Suprapubic skin (tissue), 4 donors: ENCODE results near the gene MGP. TPM values are rescaled to one million over a fixed set of nuclear protein-coding genes. Genes with fewer than 3 reads are reported as not detected.

Source experiments
- DNase-seq, 2 donors: peaks; one replicate each; pipeline ENCODE4 v3.0.0-alpha.2; 2019; ENCODE audit warnings: low spot score in 2 of 2
- H3K27ac ChIP-seq: fragments of 200-600 bp; sonication (generic); one replicate; pipeline ENCODE4 v1.5.1; 2019
- H3K27me3 ChIP-seq: fragments of 200-600 bp; sonication (generic); one replicate; pipeline ENCODE4 v1.5.1; 2019
- H3K36me3 ChIP-seq: fragments of 200-600 bp; sonication (generic); one replicate; pipeline ENCODE4 v1.5.1; 2019
- H3K4me1 ChIP-seq: fragments of 200-600 bp; sonication (generic); one replicate; pipeline ENCODE4 v1.5.1; 2019
- H3K4me3 ChIP-seq: fragments of 200-600 bp; sonication (generic); one replicate; pipeline ENCODE4 v1.5.1; 2019; ENCODE audit warnings: mild to moderate bottlenecking
- H3K9me3 ChIP-seq: fragments of 200-600 bp; sonication (generic); one replicate; pipeline ENCODE4 v1.5.1; 2019
- EP300 ChIP-seq: sonication (generic); formaldehyde crosslinking; IDR thresholded peaks from one replicate; pipeline ENCODE4 v1.6.1; 2017; ENCODE audit warnings: antibody characterized with exemption
- POLR2A ChIP-seq, 2 donors: fragments of 450-650 bp; IDR thresholded peaks; one replicate each; pipeline ENCODE4 v1.6.1; 2017; ENCODE audit warnings: antibody characterized with exemption in 2 of 2, mild to moderate bottlenecking in 2 of 2, moderate library complexity in 2 of 2
- POLR2AphosphoS5 ChIP-seq, 3 donors: sonication (generic); formaldehyde crosslinking; IDR thresholded peaks; one replicate each; pipeline ENCODE4 v1.6.1; 2017; ENCODE audit warnings: antibody characterized with exemption in 3 of 3
- whole genome bisulfite sequencing: methylation state at CpG from one replicate; pipeline ENCODE4 v1.1.5; 2018; 5-methylcytosine and 5-hydroxymethylcytosine counted together
- total RNA-seq, 4 donors: library from RNA; depleted of rRNA; stranded (reverse); fragments of >200 nt; gene quantifications; one replicate each; pipeline ENCODE4 v1.1.0, GENCODE V29; 2016
- TF ChIP-seq, protein P1 (sequence below), 2 donors: fragments of 200-600 bp in 1 of 2; fragments of 450-650 bp in 1 of 2; sonication (generic) in 1 of 2; IDR thresholded peaks; one replicate each; pipeline ENCODE4 v1.5.1; 2016 to 2019; ENCODE audit warnings: antibody characterized with exemption in 2 of 2, mild to moderate bottlenecking in 1 of 2, moderate library complexity in 1 of 2

MGP gene
- total RNA-seq, 4 donors from 2014 or later: 43.5 to 135 (median 58.3) TPM

- no peaks in the 10 kb centered on the region for H3K9me3 ChIP-seq
- TF ChIP-seq, protein P1, sequence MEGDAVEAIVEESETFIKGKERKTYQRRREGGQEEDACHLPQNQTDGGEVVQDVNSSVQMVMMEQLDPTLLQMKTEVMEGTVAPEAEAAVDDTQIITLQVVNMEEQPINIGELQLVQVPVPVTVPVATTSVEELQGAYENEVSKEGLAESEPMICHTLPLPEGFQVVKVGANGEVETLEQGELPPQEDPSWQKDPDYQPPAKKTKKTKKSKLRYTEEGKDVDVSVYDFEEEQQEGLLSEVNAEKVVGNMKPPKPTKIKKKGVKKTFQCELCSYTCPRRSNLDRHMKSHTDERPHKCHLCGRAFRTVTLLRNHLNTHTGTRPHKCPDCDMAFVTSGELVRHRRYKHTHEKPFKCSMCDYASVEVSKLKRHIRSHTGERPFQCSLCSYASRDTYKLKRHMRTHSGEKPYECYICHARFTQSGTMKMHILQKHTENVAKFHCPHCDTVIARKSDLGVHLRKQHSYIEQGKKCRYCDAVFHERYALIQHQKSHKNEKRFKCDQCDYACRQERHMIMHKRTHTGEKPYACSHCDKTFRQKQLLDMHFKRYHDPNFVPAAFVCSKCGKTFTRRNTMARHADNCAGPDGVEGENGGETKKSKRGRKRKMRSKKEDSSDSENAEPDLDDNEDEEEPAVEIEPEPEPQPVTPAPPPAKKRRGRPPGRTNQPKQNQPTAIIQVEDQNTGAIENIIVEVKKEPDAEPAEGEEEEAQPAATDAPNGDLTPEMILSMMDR (IDR thresholded peaks at IDR 0.05): no peak
- TF ChIP-seq POLR2AphosphoS5 (IDR thresholded peaks at IDR 0.05): no peak
- TF ChIP-seq POLR2A (IDR thresholded peaks at IDR 0.05): no peak
- no peak for TF ChIP-seq EP300
- H3K27me3 ChIP-seq: no peaks in the 10 kb centered on the region
- H3K36me3 ChIP-seq: no peaks in the 10 kb centered on the region
- WGBS: 94% methylated on average over 3 of the region's 3 CpGs
- no peak for DNase-seq
- no peaks in the 10 kb centered on the region for H3K4me1 ChIP-seq
- no peak overlapping the region for H3K4me3 ChIP-seq
- H3K27ac ChIP-seq: no peak overlapping the region
Observed at GRCh38 chr12:14868916-14869506, 16.6 kb downstream of the MGP start.

- TF ChIP-seq, protein P1 (IDR thresholded peaks at IDR 0.05): no peak
- TF ChIP-seq EP300 (no peak), POLR2A (IDR thresholded peaks at IDR 0.05) (no peak), POLR2AphosphoS5 (IDR thresholded peaks at IDR 0.05) (no peak)
- peaks cover 11% of the 10 kb centered on the region for H3K9me3 ChIP-seq
- no peaks in the 10 kb centered on the region for H3K36me3 ChIP-seq
- no peak overlapping the region for H3K27ac ChIP-seq
- no peak overlapping the region for H3K4me3 ChIP-seq
- DNase-seq: no peak
- no peaks in the 10 kb centered on the region for H3K27me3 ChIP-seq
- no peaks in the 10 kb centered on the region for H3K4me1 ChIP-seq
Observed at GRCh38 chr12:14860490-14860889, 25.2 kb downstream of the MGP start.

DNA sequence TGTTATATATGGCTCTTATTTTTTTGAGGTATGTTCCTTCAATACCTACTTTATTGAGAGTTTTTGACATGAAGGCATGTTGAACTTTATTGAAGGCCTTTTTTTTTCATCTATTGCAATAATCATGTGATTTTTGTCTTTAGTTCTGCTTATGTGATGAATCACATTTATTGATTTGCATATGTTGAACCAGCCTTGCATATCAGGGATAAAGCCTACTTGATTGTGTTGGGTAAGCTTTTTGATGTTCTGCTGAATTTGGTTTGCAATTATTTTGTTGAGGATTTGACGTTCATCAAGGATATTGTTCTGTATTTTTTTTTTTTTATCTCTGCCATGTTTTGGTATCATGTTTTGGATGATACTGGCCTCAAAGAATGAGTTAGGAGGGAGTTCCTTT, 27.1 kb downstream of the MGP start:
- WGBS: 100% methylated on average over 1 of the region's 1 CpG

DNA sequence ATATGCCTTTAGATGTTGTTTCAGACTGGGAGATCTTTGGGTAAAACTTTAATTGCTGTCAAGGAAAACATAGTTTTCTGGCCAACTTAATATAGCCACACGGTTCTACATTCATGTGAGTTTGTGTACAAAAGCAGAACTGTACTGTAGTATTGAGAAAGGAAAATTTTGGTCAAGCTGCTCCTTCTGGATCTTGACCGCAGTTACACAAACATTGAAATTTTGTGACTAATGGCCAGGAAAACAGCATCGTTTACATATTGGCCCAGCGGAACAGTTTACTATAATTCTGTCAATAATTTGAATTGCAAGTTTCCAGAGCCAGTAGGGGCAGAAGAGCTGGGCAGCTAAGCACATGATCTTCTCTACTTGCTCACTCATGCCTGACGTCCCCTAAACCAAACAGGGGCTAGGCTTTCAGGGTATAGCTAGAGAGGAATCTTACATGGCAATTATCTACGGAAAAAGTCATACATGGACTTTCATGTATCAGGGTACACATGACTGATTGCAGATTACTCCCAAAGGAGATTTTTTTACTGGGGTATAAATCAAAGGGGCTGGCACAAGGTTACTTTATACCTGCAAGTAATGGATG, 31.0 kb downstream of the MGP start:
- H3K27ac ChIP-seq: no peak overlapping the region

More for the DNA sequence above, 27.1 kb downstream of the MGP start:
- no peak overlapping the region for H3K27ac ChIP-seq
- no peaks in the 10 kb centered on the region for H3K36me3 ChIP-seq
- H3K27me3 ChIP-seq: no peaks in the 10 kb centered on the region
- no peak overlapping the region for H3K4me3 ChIP-seq
- H3K9me3 ChIP-seq: peaks cover 11% of the 10 kb centered on the region
- no peak for TF ChIP-seq EP300
- TF ChIP-seq POLR2AphosphoS5 (IDR thresholded peaks at IDR 0.05): no peak
- H3K4me1 ChIP-seq: peaks cover 14% of the 10 kb centered on the region
- DNase-seq: no peak

DNA sequence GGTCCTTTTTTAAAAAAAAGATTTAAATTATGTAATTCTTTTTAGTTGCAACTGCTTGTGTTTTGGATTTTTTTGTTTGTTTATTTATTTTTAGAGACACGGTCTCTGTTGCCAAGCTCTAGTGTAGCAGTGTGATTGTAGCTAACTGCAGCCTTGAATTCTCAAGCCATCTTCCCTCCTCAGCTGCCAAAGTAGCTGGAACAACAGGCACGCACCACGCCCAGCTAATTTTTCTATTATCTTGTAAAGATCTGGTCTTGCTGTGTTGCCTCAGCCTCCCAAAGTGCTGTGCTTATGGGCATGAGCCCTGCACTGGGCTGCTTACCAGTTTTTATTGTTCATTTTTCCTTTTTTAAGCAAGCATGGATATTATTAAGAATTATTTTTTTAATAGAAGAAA, 31.7 kb downstream of the MGP start:
- peak; percentile 66 to 78 for DNase-seq
- Histone ChIP-seq H3K27ac (no peak overlapping the region), H3K9me3 (no peaks in the 10 kb centered on the region), H3K36me3 (no peaks in the 10 kb centered on the region), H3K4me3 (no peak overlapping the region), H3K27me3 (no peaks in the 10 kb centered on the region), H3K4me1 (peaks cover 42% of the 10 kb centered on the region)
- peak in 1 of 3 donors; percentile 33 for TF ChIP-seq POLR2AphosphoS5 (IDR thresholded peaks at IDR 0.05)
- TF ChIP-seq, protein P1 (IDR thresholded peaks at IDR 0.05): no peak
- 19% methylated on average over 3 of the region's 3 CpGs for WGBS

More for the DNA sequence above, 31.0 kb downstream of the MGP start:
- WGBS: 54% methylated on average over 6 of the region's 6 CpGs
- no peak overlapping the region for H3K4me3 ChIP-seq
- DNase-seq: no peak
- no peaks in the 10 kb centered on the region for H3K36me3 ChIP-seq
- peaks cover 34% of the 10 kb centered on the region for H3K4me1 ChIP-seq
- peaks cover 2% of the 10 kb centered on the region for H3K9me3 ChIP-seq
- TF ChIP-seq EP300 (no peak), POLR2A (IDR thresholded peaks at IDR 0.05) (no peak), POLR2AphosphoS5 (IDR thresholded peaks at IDR 0.05) (no peak)
- TF ChIP-seq, protein P1 (IDR thresholded peaks at IDR 0.05): no peak
- no peaks in the 10 kb centered on the region for H3K27me3 ChIP-seq
